CD8-positive, alpha-beta memory T cell (primary cell): ENCODE data around the gene HEXA. TPM values are rescaled to one million over a fixed set of nuclear protein-coding genes. Genes with fewer than 3 reads are reported as not detected.

ENCODE experiments used
- CTCF ChIA-PET: fragments of 350-600 bp; sonication (Branson Sonifier 250); formaldehyde crosslinking; loops from one replicate; lab custom pipeline; 2021; ENCODE audit warnings: antibody characterized with exemption; lab: Charles Lee
- POLR2A ChIA-PET: fragments of 350-600 bp; sonication (Branson Sonifier 250); formaldehyde crosslinking; loops from one replicate; lab custom pipeline; 2021; ENCODE audit warnings: antibody characterized with exemption; lab: Charles Lee
- DNase-seq, 5 donors: peaks; one replicate each; pipeline versions ENCODE4 v3.0.0 to v3.0.0-alpha.2; 2020 to 2022; ENCODE audit warnings: mixed read lengths in 1 of 5
- H3K27ac ChIP-seq: one replicate; pipeline ENCODE4 v1.7.0; 2013; ENCODE audit warnings: low read depth, mild to moderate bottlenecking, low read length, moderate library complexity
- H3K27me3 ChIP-seq: 2 replicates; pipeline ENCODE4 v1.7.0; 2013; ENCODE audit warnings: low read length, mild to moderate bottlenecking; ENCODE audit not compliant: insufficient read depth, poor library complexity, severe bottlenecking
- H3K36me3 ChIP-seq: 2 replicates; pipeline ENCODE4 v1.7.0; 2013; ENCODE audit warnings: mild to moderate bottlenecking, low read length, moderate library complexity; ENCODE audit not compliant: insufficient read depth
- H3K4me1 ChIP-seq: 2 replicates; pipeline ENCODE4 v1.7.0; 2013; ENCODE audit warnings: mild to moderate bottlenecking, low read length, moderate library complexity; ENCODE audit not compliant: insufficient read depth
- H3K4me3 ChIP-seq: 2 replicates; pipeline ENCODE4 v1.7.0; 2013; ENCODE audit warnings: mild to moderate bottlenecking, low read length
- H3K9me3 ChIP-seq: 2 replicates; pipeline ENCODE4 v1.7.0; 2013; ENCODE audit warnings: mild to moderate bottlenecking, low read length
- H3K27ac Mint-ChIP-seq, 8 donors: one replicate each; pipeline ENCODE4 v1.8.0; 2020 to 2021; ENCODE audit warnings: mixed read lengths in 8 of 8, mild to moderate bottlenecking in 6 of 8, inconsistent platforms in 3 of 8, moderate library complexity in 3 of 8
- H3K27me3 Mint-ChIP-seq, 2 donors: one replicate each; pipeline ENCODE4 v1.8.0; 2020 to 2021; ENCODE audit warnings: mixed read lengths in 2 of 2, mild to moderate bottlenecking in 1 of 2, moderate library complexity in 1 of 2
- H3K36me3 Mint-ChIP-seq, 3 donors: one replicate each; pipeline ENCODE4 v1.8.0; 2020 to 2021; ENCODE audit warnings: mixed read lengths in 3 of 3, inconsistent platforms in 1 of 3, mild to moderate bottlenecking in 1 of 3
- H3K4me1 Mint-ChIP-seq, 3 donors: one replicate each; pipeline ENCODE4 v1.8.0; 2020 to 2021; ENCODE audit warnings: mixed read lengths in 3 of 3, inconsistent platforms in 1 of 3, mild to moderate bottlenecking in 1 of 3
- H3K4me3 Mint-ChIP-seq, 7 donors: one replicate each; pipeline ENCODE4 v1.8.0; 2020 to 2021; ENCODE audit warnings: mixed read lengths in 7 of 7, mild to moderate bottlenecking in 6 of 7, moderate library complexity in 4 of 7, inconsistent platforms in 2 of 7
- H3K9me3 Mint-ChIP-seq, 5 donors: one replicate each; pipeline ENCODE4 v1.8.0; 2020 to 2022; ENCODE audit warnings: mixed read lengths in 5 of 5, mild to moderate bottlenecking in 3 of 5, moderate library complexity in 2 of 5, inconsistent platforms in 1 of 5
- polyA plus RNA-seq: library from polyadenylated mRNA; unstranded; fragments of 300-500 nt; fragmentation: Illumina TruSeq; gene quantifications from one replicate; pipeline ENCODE4 v1.2.3, GENCODE V29; 2021
- total RNA-seq, 2 experiments: library from RNA; stranded (reverse); gene quantifications; one replicate each; pipeline ENCODE4 v1.2.3, GENCODE V29; 2021

HEXA gene
- total and polyA plus RNA-seq, 3 experiments from 2014 or later, result 75.0 to 83.0 (median 80.5) TPM

DNA sequence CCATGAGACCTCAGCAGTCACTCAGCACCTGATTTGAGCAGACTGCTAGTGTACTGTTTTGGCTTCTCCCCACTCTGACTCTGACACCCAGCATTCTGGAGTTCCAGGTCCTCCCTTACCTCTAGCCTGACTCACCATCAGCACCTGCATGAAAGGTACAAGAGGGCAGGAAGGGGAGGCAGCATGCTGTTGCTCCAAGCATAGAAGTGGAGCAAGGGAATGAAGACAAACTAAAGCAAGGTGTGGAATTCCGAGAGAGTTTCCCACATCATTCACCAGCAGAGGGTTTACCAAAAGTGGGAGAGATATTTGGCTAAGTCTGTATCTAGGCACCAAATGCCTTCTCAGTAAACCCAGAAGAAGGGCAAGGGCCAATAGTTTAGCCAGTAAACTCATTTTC, 21.3 kb downstream of the HEXA start:
- H3K4me3 ChIP-seq, result no peak overlapping the region
- H3K9me3 Mint-ChIP-seq, result no peaks in the 10 kb centered on the region
- no peaks in the 10 kb centered on the region for H3K27me3 Mint-ChIP-seq
- ChIA-PET CTCF (no interaction called here), POLR2A (no interaction called here)
- no peak overlapping the region for H3K27ac ChIP-seq
- peaks cover 7 to 88% (median 13%) of the 10 kb centered on the region in 3 donors for H3K36me3 Mint-ChIP-seq
- H3K27ac Mint-ChIP-seq, result peak overlapping the region in 1 of 8 donors; percentile 23
- H3K4me1 ChIP-seq, result no peaks in the 10 kb centered on the region
- H3K4me1 Mint-ChIP-seq, result peaks cover 19 to 20% (median 19%) of the 10 kb centered on the region in 3 donors
- no peak overlapping the region for H3K4me3 Mint-ChIP-seq
- peaks cover 38% of the 10 kb centered on the region for H3K36me3 ChIP-seq
- H3K27me3 ChIP-seq, result no peaks in the 10 kb centered on the region
- H3K9me3 ChIP-seq, result no peaks in the 10 kb centered on the region
- DNase-seq, result no peak

DNA sequence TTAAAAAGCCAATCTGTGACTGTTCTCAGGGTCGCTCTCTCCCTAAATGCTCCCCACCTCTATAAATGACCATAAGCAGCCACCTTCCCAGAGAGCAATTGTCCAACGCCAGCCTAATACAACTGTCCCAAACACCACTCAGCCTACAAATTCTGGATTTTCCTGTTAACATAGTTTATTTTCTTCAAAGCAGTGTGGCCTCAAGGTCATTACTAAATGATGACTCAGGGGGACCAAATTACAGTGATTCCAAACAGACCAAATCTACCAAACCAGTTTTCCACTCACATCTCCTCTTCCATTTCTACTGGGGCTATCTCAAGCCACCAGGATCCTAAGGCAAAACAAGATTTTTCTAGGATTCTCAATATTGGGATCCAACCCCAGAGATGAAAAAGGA, 22.5 kb downstream of the HEXA start:
- Mint-ChIP-seq H3K27ac (peak overlapping the region in 1 of 8 donors; percentile 59), H3K36me3 (peaks cover 7 to 94% (median 22%) of the 10 kb centered on the region in 3 donors), H3K9me3 (no peaks in the 10 kb centered on the region), H3K4me3 (no peak overlapping the region), H3K27me3 (no peaks in the 10 kb centered on the region), H3K4me1 (peaks cover 8 to 9% (median 8%) of the 10 kb centered on the region in 3 donors)
- DNase-seq, result no peak
- Histone ChIP-seq H3K27ac (no peak overlapping the region), H3K9me3 (no peaks in the 10 kb centered on the region), H3K36me3 (peaks cover 50% of the 10 kb centered on the region), H3K27me3 (no peaks in the 10 kb centered on the region), H3K4me3 (no peak overlapping the region), H3K4me1 (no peaks in the 10 kb centered on the region)
- ChIA-PET POLR2A (no interaction called here), CTCF (no interaction called here)

DNA sequence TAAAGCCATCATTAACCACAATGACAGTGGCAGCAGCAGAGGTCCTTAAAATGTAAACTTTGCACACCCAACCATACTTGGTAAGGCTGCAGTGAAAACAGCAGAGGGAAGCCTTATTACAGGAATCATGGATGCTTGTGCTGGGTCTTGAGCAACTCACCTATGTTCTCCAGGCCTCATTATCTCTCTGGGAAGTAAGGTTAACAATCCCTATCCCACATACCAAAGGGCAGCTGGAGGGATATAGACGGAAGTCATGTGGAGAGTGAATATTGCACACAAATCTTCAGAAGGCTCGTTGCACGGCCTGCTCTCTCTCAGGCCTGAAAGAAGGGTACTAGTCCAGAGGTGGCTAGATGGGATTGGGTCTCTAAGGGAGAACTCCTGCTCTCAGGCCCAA, 30.0 kb downstream of the HEXA start:
- Mint-ChIP-seq H3K4me1 (no peaks in the 10 kb centered on the region), H3K4me3 (no peak overlapping the region), H3K36me3 (peaks cover 0 to 85% (median 14%) of the 10 kb centered on the region in 3 donors), H3K9me3 (no peaks in the 10 kb centered on the region), H3K27ac (peak overlapping the region in 1 of 8 donors; percentile 48), H3K27me3 (no peaks in the 10 kb centered on the region)
- DNase-seq, result no peak
- Histone ChIP-seq H3K4me3 (no peak overlapping the region), H3K27ac (no peak overlapping the region), H3K4me1 (no peaks in the 10 kb centered on the region), H3K9me3 (no peaks in the 10 kb centered on the region), H3K36me3 (peaks cover 62% of the 10 kb centered on the region), H3K27me3 (no peaks in the 10 kb centered on the region)
- CTCF ChIA-PET, result no interaction called here
- POLR2A ChIA-PET, result no interaction called here

DNA sequence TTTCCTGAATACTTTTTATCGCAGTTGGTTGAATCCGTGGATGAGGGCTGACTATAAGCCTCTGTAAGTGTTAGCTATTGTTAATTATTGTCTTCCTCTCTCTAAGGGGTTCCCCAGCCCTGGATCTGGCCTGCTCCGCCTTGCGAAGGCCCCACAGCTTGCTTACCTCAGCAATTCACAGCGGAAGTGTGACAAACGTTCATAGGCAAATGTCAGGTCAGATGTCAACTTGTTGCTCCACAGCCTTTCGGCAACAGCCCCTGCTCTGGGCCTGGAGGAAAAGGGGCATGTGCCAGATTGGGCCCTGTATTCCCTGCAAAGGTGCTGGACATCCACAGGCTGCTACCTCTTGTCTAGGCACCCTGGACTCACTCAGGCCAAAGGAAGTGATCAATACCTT, 30.5 kb downstream of the HEXA start:
- H3K27ac ChIP-seq, result no peak overlapping the region
- H3K27me3 ChIP-seq, result no peaks in the 10 kb centered on the region
- no peak for DNase-seq
- peaks cover 57% of the 10 kb centered on the region for H3K36me3 ChIP-seq
- POLR2A ChIA-PET, result no interaction called here
- no peaks in the 10 kb centered on the region for H3K9me3 ChIP-seq
- no peaks in the 10 kb centered on the region for H3K4me1 ChIP-seq
- no peak overlapping the region for H3K4me3 Mint-ChIP-seq
- H3K27ac Mint-ChIP-seq, result peak overlapping the region in 1 of 8 donors; percentile 69
- no peaks in the 10 kb centered on the region for H3K27me3 Mint-ChIP-seq
- no peak overlapping the region for H3K4me3 ChIP-seq
- CTCF ChIA-PET, result no interaction called here
- H3K4me1 Mint-ChIP-seq, result no peaks in the 10 kb centered on the region
- peaks cover 0 to 80% (median 11%) of the 10 kb centered on the region in 3 donors for H3K36me3 Mint-ChIP-seq
- H3K9me3 Mint-ChIP-seq, result no peaks in the 10 kb centered on the region

DNA sequence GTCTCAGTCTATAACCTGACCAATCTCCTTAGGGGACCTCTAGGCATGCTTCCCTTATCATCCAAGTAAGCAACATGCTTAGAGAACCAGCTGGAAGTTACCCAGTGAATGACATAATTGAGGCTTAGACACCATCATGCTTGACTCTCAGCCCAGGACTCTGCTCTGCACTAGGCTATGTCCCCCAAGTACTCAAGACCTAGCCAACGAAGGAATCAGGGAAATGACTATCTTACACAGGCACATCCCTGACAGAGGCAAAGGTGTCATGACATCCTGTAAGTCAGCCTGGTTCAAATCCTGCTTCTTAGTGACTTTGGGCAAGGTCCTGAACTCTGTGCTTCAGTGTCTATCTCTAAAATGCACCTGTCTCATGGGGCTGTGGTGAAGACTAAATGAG, 31.2 kb downstream of the HEXA start:
- H3K27me3 ChIP-seq, result no peaks in the 10 kb centered on the region
- peak overlapping the region in 1 of 8 donors; percentile 58 for H3K27ac Mint-ChIP-seq
- H3K36me3 Mint-ChIP-seq, result peaks cover 0 to 79% (median 13%) of the 10 kb centered on the region in 3 donors
- ChIA-PET POLR2A (no interaction called here), CTCF (no interaction called here)
- no peaks in the 10 kb centered on the region for H3K9me3 ChIP-seq
- DNase-seq, result no peak
- H3K4me3 Mint-ChIP-seq, result no peak overlapping the region
- no peaks in the 10 kb centered on the region for H3K9me3 Mint-ChIP-seq
- peaks cover 55% of the 10 kb centered on the region for H3K36me3 ChIP-seq
- H3K4me1 ChIP-seq, result no peaks in the 10 kb centered on the region
- no peak overlapping the region for H3K4me3 ChIP-seq
- H3K27me3 Mint-ChIP-seq, result no peaks in the 10 kb centered on the region
- no peak overlapping the region for H3K27ac ChIP-seq
- H3K4me1 Mint-ChIP-seq, result no peaks in the 10 kb centered on the region

DNA sequence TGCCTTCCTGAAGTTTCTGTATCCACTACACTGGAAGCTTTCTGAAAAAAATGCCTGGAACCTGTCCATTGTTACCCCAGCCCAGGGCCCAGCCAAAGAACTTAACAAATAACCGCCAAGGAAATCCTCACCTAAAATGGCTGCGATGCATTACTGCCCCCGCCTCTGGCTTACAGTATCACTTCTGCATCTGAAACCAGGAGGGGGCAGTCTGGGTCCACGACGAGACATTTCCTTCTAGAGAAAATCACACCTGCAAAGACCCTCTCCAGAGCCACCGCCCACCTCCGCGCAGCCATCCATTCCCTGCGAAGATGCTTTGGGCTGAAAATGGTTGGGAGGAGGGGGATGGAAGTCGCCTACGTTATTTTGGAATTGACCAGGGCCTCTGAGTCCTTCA, 33.4 kb downstream of the HEXA start:
- Histone ChIP-seq H3K27ac (no peak overlapping the region), H3K9me3 (no peaks in the 10 kb centered on the region), H3K4me3 (no peak overlapping the region), H3K27me3 (no peaks in the 10 kb centered on the region), H3K4me1 (no peaks in the 10 kb centered on the region), H3K36me3 (peaks cover 33% of the 10 kb centered on the region)
- DNase-seq, result peak in 2 of 5 donors; percentile 42 to 55
- H3K4me1 Mint-ChIP-seq, result no peaks in the 10 kb centered on the region
- peaks cover 0 to 75% (median 10%) of the 10 kb centered on the region in 3 donors for H3K36me3 Mint-ChIP-seq
- no peaks in the 10 kb centered on the region for H3K27me3 Mint-ChIP-seq
- ChIA-PET POLR2A (interaction anchor here (0.6 kb wide), 1 partner anchor 1665 kb away, joined by 4 read pairs; no protein-coding TSS in a partner anchor), CTCF (no interaction called here)
- no peak overlapping the region for H3K4me3 Mint-ChIP-seq
- H3K27ac Mint-ChIP-seq, result no peak overlapping the region
- no peaks in the 10 kb centered on the region for H3K9me3 Mint-ChIP-seq

DNA sequence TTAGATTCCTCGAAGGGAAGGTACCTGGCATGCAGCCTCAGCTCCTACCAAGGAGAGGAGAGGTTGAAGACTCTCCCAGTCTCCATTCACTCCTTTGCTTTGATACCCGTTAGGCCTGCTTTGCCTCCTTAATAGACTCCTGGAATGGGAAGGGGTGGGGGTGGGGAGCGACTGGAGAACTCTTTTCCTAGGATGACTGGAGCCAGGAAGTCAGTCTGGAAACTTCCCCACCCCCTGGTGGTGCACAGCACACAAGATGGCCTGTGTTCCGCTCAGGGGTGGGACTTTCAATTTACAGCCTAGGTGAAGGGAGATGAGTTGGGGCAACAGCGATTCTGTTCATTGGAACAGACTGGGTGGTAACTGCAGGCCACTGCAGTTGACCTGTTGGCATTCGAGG, 34.5 kb downstream of the HEXA start:
- peaks cover 0 to 70% (median 13%) of the 10 kb centered on the region in 3 donors for H3K36me3 Mint-ChIP-seq
- H3K27me3 ChIP-seq, result no peaks in the 10 kb centered on the region
- H3K4me3 Mint-ChIP-seq, result no peak overlapping the region
- H3K27me3 Mint-ChIP-seq, result no peaks in the 10 kb centered on the region
- H3K9me3 Mint-ChIP-seq, result no peaks in the 10 kb centered on the region
- CTCF ChIA-PET, result no interaction called here
- POLR2A ChIA-PET, result no interaction called here
- peak overlapping the region in 1 of 8 donors; percentile 81 for H3K27ac Mint-ChIP-seq
- H3K4me1 Mint-ChIP-seq, result no peaks in the 10 kb centered on the region
- H3K4me3 ChIP-seq, result no peak overlapping the region
- peaks cover 24% of the 10 kb centered on the region for H3K36me3 ChIP-seq
- H3K4me1 ChIP-seq, result no peaks in the 10 kb centered on the region
- H3K27ac ChIP-seq, result no peak overlapping the region
- H3K9me3 ChIP-seq, result no peaks in the 10 kb centered on the region
- no peak for DNase-seq

DNA sequence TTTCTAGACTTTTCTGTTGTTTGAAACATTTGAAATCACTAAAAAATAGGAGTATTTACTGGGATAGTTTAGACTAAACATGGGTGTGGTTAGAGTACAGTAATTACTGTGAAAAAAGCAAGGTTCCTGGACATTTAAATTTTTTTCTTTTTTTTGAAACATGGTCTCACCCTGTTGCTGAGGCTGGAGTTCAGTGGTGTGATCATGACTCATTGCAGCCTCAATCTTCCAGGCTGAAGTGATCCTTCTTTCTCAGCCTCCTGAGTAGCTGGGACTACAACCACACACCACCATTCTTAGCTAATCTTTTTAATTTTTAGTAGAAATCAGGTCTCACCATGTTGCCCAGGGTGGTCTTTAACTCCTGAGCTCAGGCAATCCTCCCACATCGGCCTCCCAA, 35.4 kb downstream of the HEXA start:
- H3K9me3 ChIP-seq, result no peaks in the 10 kb centered on the region
- H3K36me3 ChIP-seq, result peaks cover 14% of the 10 kb centered on the region
- no peaks in the 10 kb centered on the region for H3K4me1 ChIP-seq
- H3K4me1 Mint-ChIP-seq, result no peaks in the 10 kb centered on the region
- H3K27me3 ChIP-seq, result no peaks in the 10 kb centered on the region
- no peak overlapping the region for H3K4me3 ChIP-seq
- H3K27me3 Mint-ChIP-seq, result no peaks in the 10 kb centered on the region
- no peak overlapping the region for H3K27ac ChIP-seq
- DNase-seq, result no peak
- H3K9me3 Mint-ChIP-seq, result peaks cover 0 to under 1% (median 0%) of the 10 kb centered on the region in 5 donors
- H3K36me3 Mint-ChIP-seq, result peaks cover 0 to 60% (median 14%) of the 10 kb centered on the region in 3 donors
- H3K27ac Mint-ChIP-seq, result no peak overlapping the region
- POLR2A ChIA-PET, result interaction anchor here (0.6 kb wide), 1 partner anchor 113 kb away, joined by 3 read pairs; no protein-coding TSS in a partner anchor
- CTCF ChIA-PET, result no interaction called here
- no peak overlapping the region for H3K4me3 Mint-ChIP-seq
